GM18951 (cell line): ENCODE measurements around the gene SLC44A1.
"Not testable (repeated sequence)": the region's sequence is repeated elsewhere in the genome, so short reads cannot be mapped to it uniquely, and the experiment has no call there.

ENCODE experiments used
- POLR2A ChIP-seq: IDR thresholded peaks from 4 replicates; pipeline ENCODE4 v1.6.1; 2011; ENCODE audit warnings: mild to moderate bottlenecking; ENCODE audit not compliant: insufficient read length, insufficient read depth; ENCODE audit errors: extremely low read depth
- in situ Hi-C: fragments of 300-500 bp; cut with MboI; formaldehyde crosslinking; loops from one replicate; pipeline ENCODE4 v1.12.0; 2022; ENCODE audit warnings: low sequenced_read_pairs, mixed read lengths, inconsistent platforms; ENCODE audit not compliant: unreplicated experiment

Gene SLC44A1

DNA sequence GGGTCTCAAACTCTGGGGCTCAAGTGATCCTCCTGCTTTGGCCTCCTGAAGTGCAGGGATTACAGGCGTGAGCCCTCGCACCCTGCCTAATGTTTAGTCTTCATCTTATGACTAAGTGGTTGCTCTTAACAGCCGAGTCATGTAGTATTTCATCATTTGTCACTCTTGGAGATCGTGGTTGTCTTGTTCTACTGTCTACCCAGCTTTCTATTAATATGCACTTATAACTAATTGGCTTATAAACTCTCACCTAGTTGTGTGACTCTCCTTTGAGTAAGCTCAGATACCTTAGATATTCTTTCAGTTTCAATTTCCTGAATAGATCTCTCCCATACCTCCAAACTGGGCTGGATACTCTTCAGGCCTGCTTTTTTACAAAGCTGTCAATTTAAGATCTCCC lies 19.9 kb downstream of the SLC44A1 start:
- in situ Hi-C loops = no loop called here
- no peak for TF ChIP-seq POLR2A

DNA sequence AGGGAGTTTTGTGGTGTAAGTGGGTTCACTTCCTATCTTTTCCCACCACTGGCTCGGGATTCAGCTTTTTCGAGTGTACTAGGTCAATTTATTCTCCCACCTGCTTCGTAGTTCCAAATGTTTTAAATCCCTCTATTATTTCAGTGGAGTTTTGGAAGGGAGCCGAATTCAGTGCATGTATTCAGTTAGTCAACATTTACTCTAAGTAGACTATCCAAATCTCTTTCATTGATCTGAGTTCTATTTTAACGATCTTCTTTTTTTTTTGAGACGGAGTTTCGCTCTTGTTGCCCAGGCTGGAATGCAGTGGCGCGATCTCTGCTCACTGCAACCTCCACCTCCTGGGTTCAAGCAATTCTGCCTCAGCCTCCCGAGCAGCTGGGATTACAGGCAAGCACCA lies 23.8 kb downstream of the SLC44A1 start:
- in situ Hi-C loops = not testable (repeated sequence)

DNA sequence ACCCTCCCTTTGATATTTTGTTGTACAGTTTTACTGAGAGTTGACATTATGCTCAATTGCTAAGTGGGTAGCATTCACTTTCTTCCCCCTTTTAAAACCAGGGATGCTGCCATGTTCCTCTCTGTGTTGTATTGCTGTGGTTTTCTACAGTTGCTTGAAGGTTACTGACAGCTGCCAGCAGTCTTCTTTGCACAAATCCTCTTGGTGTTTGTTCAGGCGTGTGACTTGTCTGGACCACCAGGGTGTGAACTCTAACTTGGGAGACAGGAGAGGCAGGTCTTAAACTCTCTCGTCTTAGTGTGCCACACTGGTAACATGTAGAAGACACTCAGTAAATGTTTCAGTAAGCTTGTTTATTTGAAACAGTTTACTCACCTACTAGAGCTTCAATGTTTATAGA lies 25.1 kb downstream of the SLC44A1 start:
- in situ Hi-C loops = no loop called here
- no peak for TF ChIP-seq POLR2A

DNA sequence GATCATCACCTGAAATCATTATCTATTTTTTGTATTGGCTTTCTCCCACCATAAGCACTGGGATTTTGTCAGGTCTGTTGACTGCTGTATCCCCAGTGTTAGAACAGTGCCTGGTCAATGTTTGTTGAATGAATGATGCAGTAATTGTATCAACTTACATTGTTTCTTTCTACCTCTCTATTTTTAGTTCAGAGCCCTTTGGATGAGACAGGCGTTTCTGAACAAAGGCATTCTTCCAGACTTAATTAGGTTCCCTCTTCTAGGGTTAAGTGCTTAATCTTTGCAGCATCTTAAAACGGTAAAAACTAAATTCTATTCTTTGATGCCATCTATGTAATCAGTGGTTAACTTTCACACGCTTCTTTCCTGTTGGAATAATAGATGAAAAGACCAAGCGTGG lies 26.3 kb downstream of the SLC44A1 start:
- TF ChIP-seq POLR2A = no peak
- in situ Hi-C loops = no loop called here

DNA sequence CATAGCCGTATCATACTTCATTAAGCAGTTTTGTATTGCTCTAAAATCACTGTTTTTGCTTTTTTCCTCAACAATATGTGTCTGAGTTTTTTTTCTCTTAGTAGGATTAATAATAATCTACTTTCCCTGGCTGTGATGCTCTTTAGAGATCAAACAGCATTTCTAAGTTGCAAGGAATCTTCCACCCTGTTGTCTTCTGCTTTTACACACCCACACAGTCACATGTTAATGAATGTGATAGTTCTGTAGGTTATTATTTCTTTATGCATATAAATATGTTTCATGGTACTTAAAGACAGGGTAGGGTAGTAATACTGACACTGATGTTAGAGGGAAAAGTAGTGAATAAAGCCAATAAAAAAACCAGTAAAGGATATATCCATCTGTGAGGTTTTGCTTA lies 29.3 kb downstream of the SLC44A1 start:
- in situ Hi-C loops = no loop called here

DNA sequence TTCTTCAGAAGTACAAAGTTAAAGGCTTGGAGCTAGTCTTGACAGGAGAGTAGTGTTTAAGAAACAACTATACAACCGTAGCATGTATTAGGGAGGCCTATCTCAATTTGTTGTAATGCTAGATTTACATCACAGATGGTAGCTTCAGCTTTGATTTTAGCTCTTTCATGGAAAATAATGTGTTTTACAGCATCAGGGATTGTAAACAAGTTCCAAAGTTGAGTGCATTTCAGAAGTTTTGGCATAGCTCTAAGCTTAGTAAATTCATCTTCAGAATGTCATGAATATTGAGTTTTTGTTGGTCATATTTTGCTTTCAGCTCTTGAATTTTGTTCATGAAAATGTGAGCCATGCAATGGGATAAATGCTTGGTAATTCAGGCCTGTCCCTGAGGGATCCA lies 30.7 kb downstream of the SLC44A1 start:
- no peak for TF ChIP-seq POLR2A
- in situ Hi-C loops = no loop called here

More for the DNA sequence above, 29.3 kb downstream of the SLC44A1 start:
- TF ChIP-seq POLR2A = no peak

DNA sequence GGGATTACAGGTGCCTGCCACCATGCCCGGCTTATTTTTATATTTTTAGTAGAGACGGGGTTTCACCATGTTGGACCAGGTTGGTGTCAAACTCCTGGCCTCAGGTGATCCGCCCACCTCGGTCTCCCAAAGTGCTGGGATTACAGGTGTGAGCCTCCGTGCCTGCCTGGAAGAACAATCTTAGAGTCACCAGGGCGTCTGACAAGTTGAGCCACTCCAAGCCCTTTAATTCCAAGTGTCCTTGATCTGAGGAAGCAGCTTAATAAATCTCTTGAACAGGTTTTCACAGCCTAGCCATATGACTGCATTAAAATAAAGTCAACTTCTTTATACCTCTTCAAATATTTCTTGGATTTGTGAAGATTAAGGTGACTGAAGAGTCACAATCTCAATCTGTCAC lies 31.5 kb downstream of the SLC44A1 start:
- TF ChIP-seq POLR2A = no peak
- in situ Hi-C loops = no loop called here

DNA sequence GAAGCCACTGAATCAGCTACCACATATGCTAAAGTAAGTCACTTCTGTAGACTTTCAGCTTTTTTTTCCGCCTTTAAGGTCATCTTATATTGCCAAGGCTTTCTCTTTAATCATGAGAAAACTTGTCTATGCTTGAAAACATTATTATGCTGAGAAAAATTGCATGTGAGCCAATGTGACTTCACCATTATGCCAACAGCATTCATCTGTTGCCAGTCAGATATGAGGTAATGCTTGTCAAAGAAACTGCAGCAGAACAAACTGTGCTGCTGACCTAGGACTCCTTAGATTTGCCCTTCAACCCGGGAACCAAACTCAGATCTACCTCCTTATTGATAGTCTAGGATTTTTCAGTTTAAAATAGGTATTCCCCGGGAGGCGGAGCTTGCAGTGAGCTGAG lies 34.3 kb downstream of the SLC44A1 start:
- TF ChIP-seq POLR2A = no peak
- in situ Hi-C loops = no loop called here

DNA sequence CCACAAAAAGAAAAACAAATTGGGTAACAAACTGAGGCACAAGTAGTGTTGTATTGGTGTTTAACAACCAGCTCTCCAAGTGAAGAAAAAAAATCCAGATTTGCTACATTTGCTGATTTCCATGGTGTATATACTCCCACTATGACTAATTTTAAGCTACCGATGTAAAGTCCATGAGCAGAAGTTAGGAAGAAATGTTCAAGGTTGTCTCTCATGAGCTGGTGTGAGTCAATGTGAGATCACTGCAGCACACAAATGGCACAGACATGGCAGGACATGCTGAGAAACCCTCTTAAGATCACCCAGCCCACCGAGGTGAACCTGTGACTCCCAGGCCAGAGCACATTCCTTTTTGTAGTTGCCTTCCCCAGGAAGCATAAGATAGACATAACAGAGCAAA lies 36.2 kb downstream of the SLC44A1 start:
- in situ Hi-C loops = no loop called here
- TF ChIP-seq POLR2A = no peak

DNA sequence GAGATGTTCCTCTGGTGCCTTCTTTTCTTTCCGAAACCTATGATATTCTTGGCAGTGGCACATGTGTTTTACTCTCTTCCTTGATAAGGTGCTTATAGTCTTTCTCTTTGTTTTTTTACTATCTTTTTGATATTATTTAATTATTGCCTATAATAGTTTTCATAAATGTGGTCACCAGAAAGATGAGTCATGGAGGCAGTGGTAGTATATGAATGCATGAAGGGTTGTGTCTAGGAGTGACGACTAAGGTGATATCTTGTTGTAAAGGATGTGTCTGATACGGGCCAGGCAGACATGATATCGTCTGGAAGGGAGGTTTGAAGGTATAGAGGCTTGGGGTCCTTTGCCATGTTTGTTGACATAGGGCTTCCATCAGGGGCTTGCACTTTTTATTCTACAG lies 36.8 kb downstream of the SLC44A1 start:
- TF ChIP-seq POLR2A = no peak
- in situ Hi-C loops = no loop called here

DNA sequence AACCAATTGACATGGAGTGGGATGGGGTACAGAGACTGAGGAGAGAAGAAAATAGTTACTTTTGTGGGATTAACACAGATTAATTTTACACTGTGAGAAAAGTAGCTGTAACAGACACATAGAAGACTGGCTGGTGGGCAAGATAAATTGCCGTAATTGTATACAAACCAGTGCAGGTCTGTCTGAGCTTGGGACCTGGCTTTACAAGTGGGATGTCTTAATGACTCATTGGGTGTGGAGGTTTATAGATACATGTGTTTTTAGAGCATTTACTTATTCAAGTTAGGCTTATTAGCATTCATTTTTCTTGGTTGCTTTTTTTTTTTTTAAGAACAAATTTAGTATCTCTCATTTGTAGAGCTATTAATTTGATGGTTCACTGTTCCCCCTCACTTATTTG lies 37.5 kb downstream of the SLC44A1 start:
- TF ChIP-seq POLR2A = no peak
- in situ Hi-C loops = no loop called here

DNA sequence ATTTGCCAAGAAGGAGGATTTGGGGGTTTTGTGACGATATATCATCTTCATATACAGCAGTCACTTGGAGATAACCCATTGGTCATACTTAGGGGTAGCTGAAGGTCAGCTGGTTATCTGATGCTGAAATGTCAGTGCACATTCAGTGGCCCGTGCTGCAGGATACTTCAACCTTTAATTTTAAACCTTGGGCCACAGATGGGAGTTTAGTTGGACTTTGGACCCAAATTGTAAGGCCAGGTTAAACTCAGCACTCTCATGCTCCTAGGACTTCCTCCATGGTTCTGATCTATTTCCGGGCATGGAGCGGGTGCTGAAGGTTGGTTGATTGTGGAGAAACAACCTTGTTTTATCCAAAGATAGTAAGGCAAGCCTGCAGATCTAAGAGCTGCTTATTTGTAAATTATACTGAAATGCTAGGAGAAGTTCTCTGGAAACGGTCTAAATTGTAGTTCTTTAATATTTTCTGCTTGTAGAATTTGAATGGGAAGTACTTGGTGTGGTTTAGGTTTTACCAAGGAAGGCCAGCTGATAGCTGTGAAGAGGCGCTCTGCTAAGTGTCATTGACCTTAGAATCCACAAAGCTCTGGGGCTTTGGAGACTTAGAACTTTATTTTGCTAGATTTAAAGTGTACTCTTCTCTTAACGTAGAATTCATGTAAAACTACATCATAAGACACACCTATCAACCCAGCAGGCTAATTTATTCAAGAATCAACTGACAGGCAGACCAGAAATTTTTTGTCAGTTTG lies 38.6 kb downstream of the SLC44A1 start:
- TF ChIP-seq POLR2A = no peak
- in situ Hi-C loops = no loop called here

DNA sequence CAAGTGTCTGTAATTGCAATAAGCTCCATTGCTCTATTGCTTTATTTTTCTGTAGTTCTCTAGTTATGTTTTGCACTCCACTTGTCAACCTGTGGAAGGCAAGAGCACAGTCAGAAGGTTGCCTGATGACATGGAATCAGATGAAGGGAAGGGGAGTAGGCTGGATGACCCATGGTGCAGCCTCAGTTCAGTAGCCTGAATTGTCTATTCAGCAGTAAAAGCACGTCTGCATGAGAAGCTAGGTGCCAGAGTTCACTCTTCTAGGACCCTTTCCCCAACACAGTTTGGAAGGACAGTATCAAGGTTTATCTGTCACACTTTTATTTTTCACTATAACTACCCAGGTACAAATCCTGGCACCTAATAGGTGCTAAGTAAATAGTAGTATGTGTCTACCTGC lies 39.3 kb downstream of the SLC44A1 start:
- TF ChIP-seq POLR2A = no peak
- in situ Hi-C loops = no loop called here

DNA sequence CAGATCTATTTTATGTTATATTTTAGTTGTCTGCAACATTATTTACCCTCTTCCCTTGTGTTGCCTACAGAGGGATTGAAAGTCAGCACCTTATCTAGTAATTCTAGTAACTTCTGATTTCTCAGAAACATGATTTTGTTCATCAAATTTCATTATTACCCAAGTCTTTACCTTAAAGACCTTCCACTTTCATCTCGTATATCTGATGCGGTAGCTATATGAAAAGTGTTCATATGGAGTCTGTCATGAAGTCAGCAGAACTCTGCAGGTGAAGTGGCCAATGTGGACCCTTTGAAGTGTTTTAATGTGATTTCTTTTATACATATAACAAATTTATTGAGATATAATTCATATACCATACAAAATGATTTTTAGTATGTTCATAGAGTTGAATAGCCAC lies 40.0 kb downstream of the SLC44A1 start:
- in situ Hi-C loops = no loop called here
- no peak for TF ChIP-seq POLR2A

DNA sequence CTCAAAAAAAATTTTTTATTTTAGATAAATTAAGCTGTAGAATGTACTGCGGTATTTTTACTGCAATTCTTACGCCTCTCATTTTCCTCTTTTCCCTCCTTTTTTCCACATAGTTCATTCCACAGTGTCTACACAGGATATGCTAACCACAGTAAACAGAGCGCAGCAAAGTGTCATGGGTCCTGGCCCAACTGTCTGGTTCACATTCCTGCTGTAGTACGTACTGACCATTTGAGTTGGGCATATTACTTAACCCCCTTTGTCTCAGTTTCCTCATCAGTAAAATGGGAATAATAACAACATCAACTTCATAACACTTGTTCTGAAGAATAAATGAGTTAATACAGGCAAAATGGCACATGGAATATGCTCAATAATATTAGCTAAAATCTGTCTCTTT lies 41.6 kb downstream of the SLC44A1 start:
- TF ChIP-seq POLR2A = no peak
- in situ Hi-C loops = no loop called here

DNA sequence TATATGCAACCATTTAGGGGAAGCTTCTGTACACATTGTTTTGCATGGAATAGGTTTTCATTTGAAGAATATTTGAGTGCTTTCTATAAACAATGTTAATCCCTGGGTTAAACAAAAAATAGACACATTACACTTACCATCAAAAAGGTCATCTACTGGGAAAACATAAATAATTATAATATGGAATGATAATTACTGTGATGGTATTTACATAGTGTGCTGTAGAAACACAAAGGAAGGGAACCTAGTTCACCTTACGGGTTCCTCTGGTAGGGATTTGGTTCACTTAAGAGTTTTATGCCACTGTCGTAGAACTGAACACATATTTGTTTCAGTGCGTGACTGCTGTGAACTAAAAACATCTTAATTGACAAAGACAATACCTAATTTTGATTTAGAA lies 44.9 kb downstream of the SLC44A1 start:
- in situ Hi-C loops = no loop called here
- TF ChIP-seq POLR2A = no peak
